ENCODE measurements around the gene CD36.

DNA sequence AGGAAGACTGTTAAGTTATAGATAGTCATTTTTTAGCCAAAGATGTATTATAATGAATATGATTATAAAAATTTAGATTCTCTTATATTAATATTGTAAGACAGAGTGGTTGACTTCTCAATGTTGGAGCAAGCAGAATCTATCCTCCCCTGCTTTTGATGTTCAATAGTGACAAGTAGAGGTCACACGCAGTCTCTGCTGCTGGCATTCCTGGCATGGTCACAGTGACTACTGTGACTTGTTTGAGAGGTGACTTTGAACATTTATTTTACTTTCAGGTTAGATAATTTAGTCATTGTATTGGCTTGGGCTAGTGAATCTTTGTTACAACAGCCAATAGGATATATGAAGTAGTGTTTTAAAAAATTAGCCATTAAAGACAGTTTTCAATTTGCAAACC, 13.7 kb upstream of the CD36 start:
- TF ChIP-seq MXI1 (IDR thresholded peaks at IDR 0.05; ENCODE audit: low read depth, low read length): no peak
- no peak for TF ChIP-seq ZSCAN29 (IDR thresholded peaks at IDR 0.05)
- no peak for TF ChIP-seq RAD21 (IDR thresholded peaks at IDR 0.05; ENCODE audit: insufficient read depth, low read depth, low read length)
